IMR-90 (cell line): Measurements from ENCODE around the gene RFK. TPM values are rescaled to one million over a fixed set of nuclear protein-coding genes. Genes with fewer than 3 reads are reported as not detected.

Experiments
- ATAC-seq: fragments of 200-7000 bp; cut with Tn5 transposase; 2 replicates; pipeline ENCODE4 v1.9.1; 2020; ENCODE audit warnings: low read depth, mild to moderate bottlenecking, moderate library complexity
- BruUV-seq: library from RNA; stranded (reverse); fragments of 400-500 nt; replicated peaks from 2 replicates; lab custom pipeline; 2021; lab: Mats Ljungman, UMichigan
- CTCF ChIA-PET: fragments of 300-600 bp; formaldehyde crosslinking; extraction: SDS; loops from one replicate; lab custom pipeline; 2021; ENCODE audit warnings: antibody characterized with exemption; lab: Yijun Ruan, JAX
- POLR2A ChIA-PET: fragments of 300-600 bp; sonication (Branson Sonifier 250); formaldehyde crosslinking; loops from one replicate; lab custom pipeline; 2022; ENCODE audit warnings: antibody characterized with exemption; ENCODE audit not compliant: unreplicated experiment; lab: Charles Lee
- DNase-seq: peaks from one replicate; pipeline ENCODE4 v3.0.0; 2013
- H2AFZ ChIP-seq: replicated peaks from 2 replicates; pipeline ENCODE3; 2013; ENCODE audit warnings: low read length, mild to moderate bottlenecking; ENCODE audit not compliant: poor library complexity
- H2AK5ac ChIP-seq: 2 replicates; pipeline ENCODE4 v1.6.1; 2013; ENCODE audit warnings: low read depth, low read length, inconsistent platforms
- H2AK9ac ChIP-seq: replicated peaks from 2 replicates; pipeline ENCODE3; 2013; ENCODE audit warnings: mild to moderate bottlenecking, low read depth, low read length, moderate library complexity; ENCODE audit not compliant: poor library complexity
- H2BK120ac ChIP-seq: 2 replicates; pipeline ENCODE4 v1.6.1; 2013; ENCODE audit warnings: low read depth, low read length, inconsistent platforms
- H2BK15ac ChIP-seq: 3 replicates; pipeline ENCODE4 v1.6.1; 2013; ENCODE audit warnings: low read depth, low read length, inconsistent platforms
- H2BK20ac ChIP-seq: 2 replicates; pipeline ENCODE4 v1.6.1; 2013; ENCODE audit warnings: low read depth, mild to moderate bottlenecking, inconsistent platforms, low read length, moderate library complexity
- H2BK5ac ChIP-seq: 2 replicates; pipeline ENCODE4 v1.6.1; 2013; ENCODE audit warnings: mild to moderate bottlenecking, low read depth, low read length, inconsistent platforms; ENCODE audit not compliant: poor library complexity, severe bottlenecking
- H3K14ac ChIP-seq: replicated peaks from 2 replicates; pipeline ENCODE4 v1.6.1; 2013; ENCODE audit warnings: low read depth, low read length, inconsistent platforms
- H3K18ac ChIP-seq: 2 replicates; pipeline ENCODE4 v1.6.1; 2013; ENCODE audit warnings: low read depth, low read length, control low read depth
- H3K23ac ChIP-seq: 2 replicates; pipeline ENCODE4 v1.6.1; 2013; ENCODE audit warnings: low read depth, low read length, inconsistent platforms
- H3K27ac ChIP-seq: 2 replicates; pipeline ENCODE4 v1.5.1; 2013; ENCODE audit warnings: mild to moderate bottlenecking, control low read depth, low read length; ENCODE audit not compliant: insufficient read depth
- H3K27me3 ChIP-seq: 2 replicates; pipeline ENCODE4 v1.6.1; 2013; ENCODE audit warnings: low read length; ENCODE audit not compliant: control insufficient read depth, insufficient read depth
- H3K36me3 ChIP-seq: 2 replicates; pipeline ENCODE4 v1.6.1; 2013; ENCODE audit warnings: low read length, mixed read lengths; ENCODE audit not compliant: control insufficient read depth, insufficient read depth
- H3K4ac ChIP-seq: 2 replicates; pipeline ENCODE4 v1.6.1; 2013; ENCODE audit warnings: low read depth, low read length, inconsistent platforms
- H3K4me1 ChIP-seq: 2 replicates; pipeline ENCODE4 v1.6.1; 2013; ENCODE audit warnings: low read length, mixed read lengths; ENCODE audit not compliant: control insufficient read depth, insufficient read depth
- H3K4me2 ChIP-seq: 2 replicates; pipeline ENCODE4 v1.6.1; 2013; ENCODE audit warnings: low read depth, mild to moderate bottlenecking, control low read depth, low read length, moderate library complexity
- H3K4me3 ChIP-seq: 2 replicates; pipeline ENCODE4 v1.5.1; 2013; ENCODE audit warnings: low read depth, mild to moderate bottlenecking, control low read depth, low read length, moderate library complexity; ENCODE audit not compliant: insufficient read depth
- H3K56ac ChIP-seq: 2 replicates; pipeline ENCODE4 v1.6.1; 2013; ENCODE audit warnings: low read length, inconsistent platforms; ENCODE audit not compliant: insufficient read depth; ENCODE audit errors: extremely low read depth
- H3K79me1 ChIP-seq, 2 experiments: 2 replicates each; pipeline ENCODE4 v1.6.1; 2013; ENCODE audit warnings: low read length in 2 of 2, inconsistent platforms in 1 of 2, low read depth in 1 of 2
- H3K9ac ChIP-seq: 2 replicates; pipeline ENCODE4 v1.6.1; 2013; ENCODE audit warnings: low read depth, low read length, control low read depth
- H3K9me1 ChIP-seq: 2 replicates; pipeline ENCODE4 v1.6.1; 2013; ENCODE audit warnings: low read length, inconsistent platforms; ENCODE audit not compliant: insufficient read depth
- H3K9me3 ChIP-seq: 2 replicates; pipeline ENCODE4 v1.6.1; 2013; ENCODE audit warnings: low read length; ENCODE audit not compliant: control insufficient read depth, insufficient read depth
- H4K20me1 ChIP-seq: 2 replicates; pipeline ENCODE4 v1.6.1; 2013; ENCODE audit warnings: low read length, inconsistent platforms; ENCODE audit not compliant: insufficient read depth
- H4K5ac ChIP-seq: 2 replicates; pipeline ENCODE4 v1.6.1; 2013; ENCODE audit warnings: mild to moderate bottlenecking, low read depth, low read length, control low read depth
- H4K8ac ChIP-seq, 2 experiments: 2 replicates each; pipeline ENCODE4 v1.6.1; 2013; ENCODE audit warnings: low read depth in 2 of 2, low read length in 2 of 2, control low read depth in 1 of 2, inconsistent platforms in 1 of 2
- H4K91ac ChIP-seq: 2 replicates; pipeline ENCODE4 v1.6.1; 2013; ENCODE audit warnings: low read depth, low read length, inconsistent platforms; ENCODE audit not compliant: insufficient read depth
- BHLHE40 ChIP-seq: fragments of 150-350 bp; IDR thresholded peaks from 2 replicates; pipeline ENCODE4 v1.6.1; 2016; ENCODE audit warnings: mild to moderate bottlenecking, low read depth, low read length
- CEBPB ChIP-seq: IDR thresholded peaks from 2 replicates; pipeline ENCODE4 v1.6.1; 2012; ENCODE audit warnings: low read depth, low read length, improper control_type of control experiment
- CHD1 ChIP-seq: IDR thresholded peaks from 2 replicates; pipeline ENCODE4 v1.6.1; 2012; ENCODE audit warnings: low read depth, low read length, improper control_type of control experiment
- FOS ChIP-seq: fragments of 150-350 bp; IDR thresholded peaks from 2 replicates; pipeline ENCODE4 v1.6.1; 2016; ENCODE audit warnings: low read depth, low read length
- MAFK ChIP-seq: IDR thresholded peaks from 2 replicates; pipeline ENCODE4 v1.6.1; 2012; ENCODE audit warnings: low read depth, low read length, improper control_type of control experiment
- MXI1 ChIP-seq: IDR thresholded peaks from 2 replicates; pipeline ENCODE4 v1.6.1; 2012; ENCODE audit warnings: low read depth, mild to moderate bottlenecking, low read length, moderate library complexity, borderline replicate concordance
- RFX5 ChIP-seq: IDR thresholded peaks from 2 replicates; pipeline ENCODE4 v1.8.0; 2012; ENCODE audit warnings: low read depth, mild to moderate bottlenecking, low read length, moderate library complexity
- SMC3 ChIP-seq: fragments of 150-350 bp; IDR thresholded peaks from 2 replicates; pipeline ENCODE4 v1.6.1; 2016; ENCODE audit warnings: low read depth, mild to moderate bottlenecking, antibody characterized with exemption, low read length, moderate library complexity
- dilution Hi-C: fragments of 300-500 bp; cut with HindIII; formaldehyde crosslinking; loops from one replicate; pipeline ENCODE4 v1.14.3; 2018; ENCODE audit warnings: low sequenced_read_pairs; ENCODE audit not compliant: unreplicated experiment
- in situ Hi-C: fragments of 300-500 bp; cut with MboI; formaldehyde crosslinking; loops from 3 replicates; pipeline ENCODE4 v1.14.3; 2019; ENCODE audit warnings: low sequenced_read_pairs, inconsistent platforms, mixed read lengths
- intact Hi-C: fragments of 100-400 bp; cut with micrococcal nuclease; formaldehyde crosslinking; loops from 2 replicates; pipeline ENCODE4 v1.10.0; 2022
- polyA plus RNA-seq, 3 experiments: library from polyadenylated mRNA; depleted of rRNA; stranded (reverse); fragments of >200 nt; gene quantifications; 2 replicates each; pipeline ENCODE4 v1.2.3, GENCODE V29; 2012; ENCODE audit warnings: low replicate concordance in 1 of 3
- total RNA-seq: library from RNA; depleted of rRNA; stranded (reverse); fragments of >200 nt; gene quantifications from 2 replicates; pipeline ENCODE4 v1.2.3, GENCODE V29; 2012
- TF ChIP-seq, protein P1 (sequence below): fragments of 150-350 bp; IDR thresholded peaks from 2 replicates; pipeline ENCODE4 v1.6.1; 2016; ENCODE audit warnings: low read depth, mild to moderate bottlenecking, low read length, moderate library complexity, borderline replicate concordance

The RFK gene
- total and polyA plus RNA-seq, 2 of the 4 experiments (the other 2 are of a cell fraction) = 10.3 to 13.8 TPM

DNA sequence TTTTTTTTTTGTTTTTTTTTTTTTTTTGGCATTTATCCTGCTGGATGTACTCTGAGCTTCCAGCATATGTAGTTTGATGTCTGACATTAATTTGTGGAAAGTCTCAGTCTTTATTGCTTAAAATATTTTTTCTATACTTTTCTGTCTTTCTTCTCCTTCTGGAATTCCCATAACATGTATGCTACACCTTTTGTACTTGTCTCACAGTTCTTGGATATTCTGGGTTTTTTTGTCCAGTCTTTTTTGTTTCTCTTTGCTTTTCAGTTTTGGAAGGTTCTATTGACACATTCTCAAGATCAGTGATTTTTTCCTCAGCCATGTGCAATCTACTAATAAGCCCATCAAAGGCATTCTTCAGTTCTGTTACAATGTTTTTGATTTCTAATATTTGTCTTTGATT is 19.4 kb upstream of the RFK start:
- CTCF ChIA-PET = no interaction called here
- no peaks in the 10 kb centered on the region; the same call in 1 of the 2 replicates for H3K9me3 ChIP-seq

More for the DNA sequence above, 19.4 kb upstream of the RFK start:
- H2BK5ac ChIP-seq = no peak overlapping the region
- BruUV-seq = no TSS peak
- dilution Hi-C loops (no loop called here), intact Hi-C loops (no loop called here), in situ Hi-C loops (no loop called here)
- no peaks in the 10 kb centered on the region; the same call in 1 of the 2 replicates for H3K9me1 ChIP-seq
- no peak overlapping the region for H4K8ac ChIP-seq
- POLR2A ChIA-PET = no interaction called here
- H3K56ac ChIP-seq = no peak overlapping the region
- no peak overlapping the region for H3K27ac ChIP-seq
- no peaks in the 10 kb centered on the region for H4K20me1 ChIP-seq
- no peaks in the 10 kb centered on the region for H3K79me1 ChIP-seq
- H3K4ac ChIP-seq = no peak overlapping the region
- H2AK9ac ChIP-seq = no peak overlapping the region
- DNase-seq (no peak), ATAC-seq (no peak)
- H3K18ac ChIP-seq = no peak overlapping the region
- H3K36me3 ChIP-seq = no peaks in the 10 kb centered on the region
- H3K4me2 ChIP-seq = no peak overlapping the region
- H3K27me3 ChIP-seq = no peaks in the 10 kb centered on the region
- no peaks in the 10 kb centered on the region for H3K4me1 ChIP-seq
- H3K23ac ChIP-seq = no peak overlapping the region
- H3K4me3 ChIP-seq = no peak overlapping the region
- H2AK5ac ChIP-seq = no peak overlapping the region
- no peak overlapping the region for H4K91ac ChIP-seq
- H2BK20ac ChIP-seq = no peak overlapping the region
- no peak overlapping the region for H3K14ac ChIP-seq
- H2BK15ac ChIP-seq = no peak overlapping the region
- H2BK120ac ChIP-seq = no peak overlapping the region
- no peak overlapping the region for H3K9ac ChIP-seq
- H4K5ac ChIP-seq = no peak overlapping the region
- no peak overlapping the region for H2AFZ ChIP-seq
- no peak for TF ChIP-seq MXI1
- TF ChIP-seq CEBPB = no peak
- TF ChIP-seq FOS = no peak
- TF ChIP-seq MAFK = no peak
- no peak for TF ChIP-seq RFX5
- no peak for TF ChIP-seq BHLHE40
- TF ChIP-seq, protein P1, sequence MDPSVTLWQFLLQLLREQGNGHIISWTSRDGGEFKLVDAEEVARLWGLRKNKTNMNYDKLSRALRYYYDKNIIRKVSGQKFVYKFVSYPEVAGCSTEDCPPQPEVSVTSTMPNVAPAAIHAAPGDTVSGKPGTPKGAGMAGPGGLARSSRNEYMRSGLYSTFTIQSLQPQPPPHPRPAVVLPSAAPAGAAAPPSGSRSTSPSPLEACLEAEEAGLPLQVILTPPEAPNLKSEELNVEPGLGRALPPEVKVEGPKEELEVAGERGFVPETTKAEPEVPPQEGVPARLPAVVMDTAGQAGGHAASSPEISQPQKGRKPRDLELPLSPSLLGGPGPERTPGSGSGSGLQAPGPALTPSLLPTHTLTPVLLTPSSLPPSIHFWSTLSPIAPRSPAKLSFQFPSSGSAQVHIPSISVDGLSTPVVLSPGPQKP = no peak
- TF ChIP-seq CHD1 = no peak
- TF ChIP-seq SMC3 = no peak
